IMR-90 (cell line): Measurements from ENCODE around the gene EMD. TPM values are rescaled to one million over a fixed set of nuclear protein-coding genes. Genes with fewer than 3 reads are reported as not detected.

Experiments
- ATAC-seq: fragments of 200-7000 bp; cut with Tn5 transposase; 2 replicates; pipeline ENCODE4 v1.9.1; 2020; ENCODE audit warnings: low read depth, mild to moderate bottlenecking, moderate library complexity
- BruUV-seq: library from RNA; stranded (reverse); fragments of 400-500 nt; replicated peaks from 2 replicates; lab custom pipeline; 2021; lab: Mats Ljungman, UMichigan
- CTCF ChIA-PET: fragments of 300-600 bp; formaldehyde crosslinking; extraction: SDS; loops from one replicate; lab custom pipeline; 2021; ENCODE audit warnings: antibody characterized with exemption; lab: Yijun Ruan, JAX
- POLR2A ChIA-PET: fragments of 300-600 bp; sonication (Branson Sonifier 250); formaldehyde crosslinking; loops from one replicate; lab custom pipeline; 2022; ENCODE audit warnings: antibody characterized with exemption; ENCODE audit not compliant: unreplicated experiment; lab: Charles Lee
- DNase-seq: peaks from one replicate; pipeline ENCODE4 v3.0.0; 2013
- H2AFZ ChIP-seq: replicated peaks from 2 replicates; pipeline ENCODE3; 2013; ENCODE audit warnings: low read length, mild to moderate bottlenecking; ENCODE audit not compliant: poor library complexity
- H2AK5ac ChIP-seq: 2 replicates; pipeline ENCODE4 v1.6.1; 2013; ENCODE audit warnings: low read depth, low read length, inconsistent platforms
- H2AK9ac ChIP-seq: replicated peaks from 2 replicates; pipeline ENCODE3; 2013; ENCODE audit warnings: mild to moderate bottlenecking, low read depth, low read length, moderate library complexity; ENCODE audit not compliant: poor library complexity
- H2BK120ac ChIP-seq: 2 replicates; pipeline ENCODE4 v1.6.1; 2013; ENCODE audit warnings: low read depth, low read length, inconsistent platforms
- H2BK15ac ChIP-seq: 3 replicates; pipeline ENCODE4 v1.6.1; 2013; ENCODE audit warnings: low read depth, low read length, inconsistent platforms
- H2BK20ac ChIP-seq: 2 replicates; pipeline ENCODE4 v1.6.1; 2013; ENCODE audit warnings: low read depth, mild to moderate bottlenecking, inconsistent platforms, low read length, moderate library complexity
- H2BK5ac ChIP-seq: 2 replicates; pipeline ENCODE4 v1.6.1; 2013; ENCODE audit warnings: mild to moderate bottlenecking, low read depth, low read length, inconsistent platforms; ENCODE audit not compliant: poor library complexity, severe bottlenecking
- H3K14ac ChIP-seq: replicated peaks from 2 replicates; pipeline ENCODE4 v1.6.1; 2013; ENCODE audit warnings: low read depth, low read length, inconsistent platforms
- H3K18ac ChIP-seq: 2 replicates; pipeline ENCODE4 v1.6.1; 2013; ENCODE audit warnings: low read depth, low read length, control low read depth
- H3K23ac ChIP-seq: 2 replicates; pipeline ENCODE4 v1.6.1; 2013; ENCODE audit warnings: low read depth, low read length, inconsistent platforms
- H3K27ac ChIP-seq: 2 replicates; pipeline ENCODE4 v1.5.1; 2013; ENCODE audit warnings: mild to moderate bottlenecking, control low read depth, low read length; ENCODE audit not compliant: insufficient read depth
- H3K27me3 ChIP-seq: 2 replicates; pipeline ENCODE4 v1.6.1; 2013; ENCODE audit warnings: low read length; ENCODE audit not compliant: control insufficient read depth, insufficient read depth
- H3K36me3 ChIP-seq: 2 replicates; pipeline ENCODE4 v1.6.1; 2013; ENCODE audit warnings: low read length, mixed read lengths; ENCODE audit not compliant: control insufficient read depth, insufficient read depth
- H3K4ac ChIP-seq: 2 replicates; pipeline ENCODE4 v1.6.1; 2013; ENCODE audit warnings: low read depth, low read length, inconsistent platforms
- H3K4me1 ChIP-seq: 2 replicates; pipeline ENCODE4 v1.6.1; 2013; ENCODE audit warnings: low read length, mixed read lengths; ENCODE audit not compliant: control insufficient read depth, insufficient read depth
- H3K4me2 ChIP-seq: 2 replicates; pipeline ENCODE4 v1.6.1; 2013; ENCODE audit warnings: low read depth, mild to moderate bottlenecking, control low read depth, low read length, moderate library complexity
- H3K4me3 ChIP-seq: 2 replicates; pipeline ENCODE4 v1.5.1; 2013; ENCODE audit warnings: low read depth, mild to moderate bottlenecking, control low read depth, low read length, moderate library complexity; ENCODE audit not compliant: insufficient read depth
- H3K56ac ChIP-seq: 2 replicates; pipeline ENCODE4 v1.6.1; 2013; ENCODE audit warnings: low read length, inconsistent platforms; ENCODE audit not compliant: insufficient read depth; ENCODE audit errors: extremely low read depth
- H3K79me1 ChIP-seq, 2 experiments: 2 replicates each; pipeline ENCODE4 v1.6.1; 2013; ENCODE audit warnings: low read length in 2 of 2, inconsistent platforms in 1 of 2, low read depth in 1 of 2
- H3K9ac ChIP-seq: 2 replicates; pipeline ENCODE4 v1.6.1; 2013; ENCODE audit warnings: low read depth, low read length, control low read depth
- H3K9me1 ChIP-seq: 2 replicates; pipeline ENCODE4 v1.6.1; 2013; ENCODE audit warnings: low read length, inconsistent platforms; ENCODE audit not compliant: insufficient read depth
- H3K9me3 ChIP-seq: 2 replicates; pipeline ENCODE4 v1.6.1; 2013; ENCODE audit warnings: low read length; ENCODE audit not compliant: control insufficient read depth, insufficient read depth
- H4K20me1 ChIP-seq: 2 replicates; pipeline ENCODE4 v1.6.1; 2013; ENCODE audit warnings: low read length, inconsistent platforms; ENCODE audit not compliant: insufficient read depth
- H4K5ac ChIP-seq: 2 replicates; pipeline ENCODE4 v1.6.1; 2013; ENCODE audit warnings: mild to moderate bottlenecking, low read depth, low read length, control low read depth
- H4K8ac ChIP-seq, 2 experiments: 2 replicates each; pipeline ENCODE4 v1.6.1; 2013; ENCODE audit warnings: low read depth in 2 of 2, low read length in 2 of 2, control low read depth in 1 of 2, inconsistent platforms in 1 of 2
- H4K91ac ChIP-seq: 2 replicates; pipeline ENCODE4 v1.6.1; 2013; ENCODE audit warnings: low read depth, low read length, inconsistent platforms; ENCODE audit not compliant: insufficient read depth
- MAFK ChIP-seq: IDR thresholded peaks from 2 replicates; pipeline ENCODE4 v1.6.1; 2012; ENCODE audit warnings: low read depth, low read length, improper control_type of control experiment
- POLR2A ChIP-seq: IDR thresholded peaks from 2 replicates; pipeline ENCODE4 v1.6.1; 2012; ENCODE audit warnings: mild to moderate bottlenecking, low read depth, low read length
- WGBS, 2 experiments: methylation state at CpG; one replicate each; pipeline versions ENCODE4 v1.1.5 to v1.1.7; 2013; ENCODE audit warnings: missing lambda C conversion rate in 2 of 2; ENCODE audit not compliant: insufficient read length in 1 of 2; ENCODE audit errors: extremely low coverage in 2 of 2; 5-methylcytosine and 5-hydroxymethylcytosine counted together
- dilution Hi-C: fragments of 300-500 bp; cut with HindIII; formaldehyde crosslinking; loops from one replicate; pipeline ENCODE4 v1.14.3; 2018; ENCODE audit warnings: low sequenced_read_pairs; ENCODE audit not compliant: unreplicated experiment
- in situ Hi-C: fragments of 300-500 bp; cut with MboI; formaldehyde crosslinking; loops from 3 replicates; pipeline ENCODE4 v1.14.3; 2019; ENCODE audit warnings: low sequenced_read_pairs, inconsistent platforms, mixed read lengths
- intact Hi-C: fragments of 100-400 bp; cut with micrococcal nuclease; formaldehyde crosslinking; loops from 2 replicates; pipeline ENCODE4 v1.10.0; 2022
- polyA plus RNA-seq, 3 experiments: library from polyadenylated mRNA; depleted of rRNA; stranded (reverse); fragments of >200 nt; gene quantifications; 2 replicates each; pipeline ENCODE4 v1.2.3, GENCODE V29; 2012; ENCODE audit warnings: low replicate concordance in 1 of 3
- total RNA-seq: library from RNA; depleted of rRNA; stranded (reverse); fragments of >200 nt; gene quantifications from 2 replicates; pipeline ENCODE4 v1.2.3, GENCODE V29; 2012

The EMD gene
- total and polyA plus RNA-seq, 2 of the 4 experiments (the other 2 are of a cell fraction), result 9.9 to 80.6 TPM

GRCh38 chrX:154401918-154402621 lies 23.0 kb downstream of the EMD start:
- Histone ChIP-seq H2AK5ac (no peak overlapping the region), H2BK120ac (no peak overlapping the region), H3K4me3 (no peak overlapping the region), H3K36me3 (peaks cover 21% of the 10 kb centered on the region), H4K91ac (no peak overlapping the region), H3K23ac (no peak overlapping the region), H4K8ac (no peak overlapping the region), H3K4ac (no peak overlapping the region), H2BK15ac (no peak overlapping the region), H3K56ac (no peak overlapping the region), H3K9ac (no peak overlapping the region), H3K9me3 (no peaks in the 10 kb centered on the region), H3K27ac (no peak overlapping the region), H3K27me3 (no peaks in the 10 kb centered on the region), H4K20me1 (peaks cover 44% of the 10 kb centered on the region), H2AFZ (no peak overlapping the region), H2BK5ac (no peak overlapping the region), H3K9me1 (no peaks in the 10 kb centered on the region), H3K4me2 (no peak overlapping the region), H2AK9ac (no peak overlapping the region), H3K4me1 (0 out of 2 replicates have a peak, but pooled peaks cover 2% of the 10 kb centered on the region), H2BK20ac (no peak overlapping the region), H3K18ac (no peak overlapping the region), H3K79me1 (peaks cover 4 to 22% of the 10 kb centered on the region in 2 experiments; a peak in 3 of 4 replicates), H3K14ac (no peak overlapping the region), H4K5ac (no peak overlapping the region)
- BruUV-seq, result TSS peak; percentile 95
- ATAC-seq (no peak), DNase-seq (peak; percentile 33)
- no CpG with 5 or more reads among the region's 6 CpGs for WGBS, 2 experiments
- TF ChIP-seq POLR2A, result peak; percentile 24; the same call in 1 of the 2 replicates
- TF ChIP-seq MAFK, result no peak
- intact Hi-C loops (no loop called here), dilution Hi-C loops (no loop called here), in situ Hi-C loops (no loop called here)
- CTCF ChIA-PET, result no interaction called here
- POLR2A ChIA-PET, result interaction anchor here (0.6 kb wide), 1 partner anchor 144 kb away, joined by 7 read pairs; no protein-coding TSS in a partner anchor
